ENCODE measurements around the gene PODXL.

The PODXL gene

GRCh38 chr7:131556053-131556908 lies at the start of gene PODXL:
PODXL (minus strand) TSS chr7:131556628; CDS start chr7:131556359, 269 bp downstream.
- peak; percentile 80 for DNase-seq

GRCh38 chr7:131605280-131605878 lies 49.0 kb upstream of the PODXL start:
- no peak for DNase-seq

GRCh38 chr7:131604841-131605279 lies 48.4 kb upstream of the PODXL start:
- no peak for DNase-seq

- DNase-seq: no peak
These were observed 47.5 kb upstream of the PODXL start for GRCh38 chr7:131603932-131604331.

- no peak for DNase-seq
These were observed 46.6 kb upstream of the PODXL start for GRCh38 chr7:131602994-131603372.

- no peak for DNase-seq
These were observed 46.0 kb upstream of the PODXL start for GRCh38 chr7:131602304-131602993.

GRCh38 chr7:131600085-131600881 lies 43.9 kb upstream of the PODXL start:
- no peak for DNase-seq

- DNase-seq: no peak
These were observed 40.4 kb upstream of the PODXL start for GRCh38 chr7:131596785-131597184.

- DNase-seq: peak; percentile 50
These were observed 39.3 kb upstream of the PODXL start for GRCh38 chr7:131595699-131596098.

GRCh38 chr7:131591687-131592319 lies 35.4 kb upstream of the PODXL start:
- DNase-seq: no peak

- DNase-seq: no peak
These were observed 31.0 kb upstream of the PODXL start for GRCh38 chr7:131587315-131587923.

- DNase-seq: no peak
These were observed 30.3 kb upstream of the PODXL start for GRCh38 chr7:131586759-131587158.

GRCh38 chr7:131586259-131586658 lies 29.8 kb upstream of the PODXL start:
- peak; percentile 12 for DNase-seq

- DNase-seq: no peak
These were observed 27.0 kb upstream of the PODXL start for GRCh38 chr7:131583430-131583829.

- no peak for DNase-seq
These were observed 25.0 kb upstream of the PODXL start for GRCh38 chr7:131581241-131582051.

GRCh38 chr7:131578602-131579001 lies 22.2 kb upstream of the PODXL start:
- no peak for DNase-seq

GRCh38 chr7:131574741-131575140 lies 18.3 kb upstream of the PODXL start:
- DNase-seq: no peak

GRCh38 chr7:131570401-131570800 lies 14.0 kb upstream of the PODXL start:
- no peak for DNase-seq

- DNase-seq: no peak
These were observed 12.5 kb upstream of the PODXL start for GRCh38 chr7:131568970-131569369.

GRCh38 chr7:131568510-131568909 lies 12.1 kb upstream of the PODXL start:
- DNase-seq: no peak

- DNase-seq: no peak
These were observed 8.2 kb upstream of the PODXL start for GRCh38 chr7:131564640-131565039.
